GM21381 (cell line): Measurements from ENCODE around the gene PCNT.

Source experiments
- ATAC-seq: cut with Tn5 transposase; IDR thresholded peaks from one replicate; pipeline ENCODE4 v1.9.1; 2021; ENCODE audit warnings: mild to moderate bottlenecking, moderate library complexity; ENCODE audit not compliant: unreplicated experiment

Gene PCNT

DNA sequence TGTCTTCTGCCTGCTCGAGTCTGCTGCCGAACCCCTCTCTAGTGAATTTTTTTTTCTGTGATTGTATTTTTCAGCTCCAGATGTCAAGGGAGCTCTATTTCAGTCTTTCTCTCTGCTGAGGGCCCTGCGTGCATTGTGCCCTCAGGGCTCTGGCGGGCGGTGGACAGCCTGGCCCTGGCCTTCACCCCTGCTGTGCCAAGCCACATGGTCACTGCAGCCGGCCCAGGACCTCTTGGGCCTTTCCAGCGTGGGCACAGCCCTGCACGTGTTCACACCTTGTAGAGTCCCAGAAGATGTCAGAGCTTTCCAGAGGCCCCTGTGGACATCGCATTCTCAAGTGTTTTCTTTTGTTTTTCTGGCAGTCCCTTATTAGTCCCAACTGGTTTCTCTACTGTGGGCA, 55.7 kb downstream of the PCNT start:
- no peak for ATAC-seq

DNA sequence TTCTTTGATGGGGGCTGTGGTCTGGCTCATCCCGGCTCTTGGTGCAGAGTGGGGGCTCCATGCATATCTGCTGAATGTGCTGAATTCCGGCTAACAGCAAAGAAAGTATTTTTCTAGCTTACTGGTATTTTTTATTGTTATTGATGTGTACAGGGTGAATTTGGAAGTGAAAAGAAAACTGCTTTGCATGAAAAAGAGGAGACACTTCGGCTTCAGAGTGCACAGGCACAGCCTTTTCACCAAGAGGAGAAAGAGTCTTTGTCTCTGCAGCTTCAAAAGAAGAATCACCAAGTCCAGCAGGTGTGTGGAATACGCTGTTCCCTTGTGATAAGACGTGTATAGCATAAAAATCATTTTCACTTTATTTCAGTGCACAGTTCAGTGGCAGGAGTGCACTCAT, 57.6 kb downstream of the PCNT start:
- no peak for ATAC-seq

DNA sequence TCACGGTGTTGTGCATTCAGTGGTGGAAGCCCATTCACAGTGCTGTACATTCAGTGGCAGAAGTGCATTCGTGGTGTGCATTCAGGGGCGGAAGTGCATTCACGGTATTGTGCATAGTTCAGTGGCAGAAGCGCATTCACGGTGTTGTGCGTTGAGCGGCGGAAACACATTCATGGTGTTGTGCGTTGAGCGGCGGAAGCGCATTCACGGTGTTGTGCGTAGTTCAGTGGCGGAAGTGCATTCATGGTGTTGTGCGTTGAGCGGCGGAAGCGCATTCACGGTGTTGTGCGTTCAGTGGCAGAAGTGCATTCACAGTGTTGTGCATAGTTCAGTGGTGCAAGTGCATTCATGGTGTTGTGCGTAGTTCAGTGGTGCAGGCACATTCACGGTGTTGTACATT, 60.6 kb downstream of the PCNT start:
- no peak for ATAC-seq

DNA sequence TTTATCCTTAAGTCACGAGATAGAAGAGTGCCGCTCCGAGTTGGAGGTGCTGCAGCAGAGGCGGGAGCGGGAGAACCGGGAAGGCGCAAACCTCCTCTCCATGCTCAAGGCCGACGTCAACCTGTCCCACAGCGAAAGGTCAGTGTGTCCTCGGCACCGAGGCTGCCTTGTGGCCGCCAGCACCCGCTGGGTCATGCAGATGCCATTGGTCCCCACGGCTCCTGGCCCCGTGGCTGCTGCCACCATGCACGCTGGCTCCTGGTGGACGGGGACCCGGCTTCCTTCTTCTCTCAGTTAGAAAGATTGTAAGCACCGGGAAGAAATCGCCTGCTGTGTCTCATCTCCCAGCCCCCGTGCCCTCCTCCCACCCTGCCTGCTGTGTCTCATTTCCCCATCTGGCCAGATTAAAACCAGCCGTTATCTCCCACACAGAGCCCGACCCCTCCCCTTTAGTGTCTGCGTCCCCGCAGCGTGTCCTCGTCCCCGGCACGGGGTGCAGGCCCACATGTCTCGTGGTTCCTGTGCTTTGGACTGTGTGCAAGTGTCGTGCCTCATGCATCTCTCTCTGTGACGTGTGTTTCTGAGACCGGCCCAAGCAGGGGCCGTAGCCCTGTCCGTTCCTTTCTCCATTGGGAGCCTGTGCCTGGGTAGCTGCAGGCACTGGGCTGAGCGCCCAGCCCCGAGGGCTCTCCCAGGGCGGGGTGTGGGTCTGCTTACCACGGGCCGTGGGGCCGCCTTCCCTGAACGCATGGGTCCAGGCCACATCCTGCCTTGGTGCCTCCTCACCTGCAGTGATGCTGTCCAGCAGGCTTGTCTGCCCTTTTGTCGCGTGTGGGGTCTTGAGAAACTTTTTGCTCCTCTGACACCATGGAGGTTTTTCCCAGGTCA, 62.1 kb downstream of the PCNT start:
- ATAC-seq = no peak

DNA sequence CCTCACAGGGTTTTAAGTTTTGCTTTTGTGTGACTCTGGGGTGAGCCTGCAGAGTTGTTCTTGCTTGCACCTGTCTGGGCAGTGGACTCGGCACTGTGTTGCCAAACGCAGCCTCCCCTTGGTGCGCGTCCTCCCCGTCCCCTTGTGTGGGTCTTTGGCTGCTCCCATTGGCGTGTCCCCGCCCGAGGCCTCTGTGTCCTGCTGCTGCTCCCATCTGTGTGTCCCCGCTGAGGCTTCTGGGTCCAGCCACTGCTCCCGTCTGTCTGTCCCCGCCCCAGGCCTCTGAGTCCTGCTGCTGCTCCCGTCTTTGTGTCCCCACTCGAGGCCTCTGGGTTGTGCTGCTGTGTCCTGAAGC, 62.8 kb downstream of the PCNT start:
- no peak for ATAC-seq

DNA sequence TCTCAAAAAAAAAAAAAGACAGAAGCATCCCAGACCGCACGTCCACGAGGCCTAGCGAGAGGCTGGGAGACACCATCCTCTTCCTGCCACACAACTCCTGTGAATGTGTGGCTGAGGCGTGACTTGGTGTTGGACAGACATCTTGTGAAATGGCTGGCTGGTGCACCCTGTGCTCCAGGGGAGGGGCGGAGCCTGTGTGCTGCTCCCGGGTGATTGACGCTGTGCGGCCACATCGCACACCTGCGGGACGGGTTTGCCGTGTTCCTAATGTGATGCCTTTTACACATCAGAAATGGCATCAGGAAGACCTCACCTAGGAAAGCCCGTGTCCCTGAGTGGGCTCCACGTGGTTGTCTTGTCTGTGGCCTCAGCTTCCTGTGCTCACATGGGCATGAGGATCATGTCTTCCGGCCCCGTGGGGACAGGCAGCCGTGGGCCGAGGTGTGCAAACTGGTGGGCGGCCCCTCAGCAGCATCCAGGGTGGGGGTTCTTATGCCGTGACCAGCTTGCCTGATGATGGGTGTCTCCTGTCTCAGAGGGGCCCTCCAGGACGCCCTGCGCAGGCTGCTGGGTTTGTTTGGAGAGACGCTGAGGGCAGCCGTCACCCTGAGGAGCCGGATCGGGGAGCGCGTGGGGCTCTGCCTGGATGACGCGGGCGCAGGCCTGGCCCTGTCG, 64.4 kb downstream of the PCNT start:
- no peak for ATAC-seq

DNA sequence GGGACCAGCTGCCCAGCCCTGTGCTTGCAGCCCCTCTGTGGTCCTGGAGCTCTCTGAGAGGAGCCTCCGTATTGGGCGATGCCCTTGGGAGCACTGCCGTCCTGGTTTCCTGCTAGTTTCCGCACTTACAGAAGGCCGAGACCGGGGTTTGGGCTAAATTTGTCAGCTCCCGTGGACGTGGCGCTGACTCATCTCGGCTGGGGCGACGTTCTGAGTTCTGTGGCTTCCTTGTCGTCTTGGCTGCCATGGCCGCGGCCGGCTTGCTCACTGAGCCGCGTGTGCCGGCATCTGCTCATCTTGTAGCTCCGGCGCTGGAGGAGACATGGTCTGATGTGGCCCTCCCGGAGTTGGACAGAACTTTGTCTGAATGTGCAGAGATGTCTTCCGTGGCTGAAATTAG, 64.9 kb downstream of the PCNT start:
- ATAC-seq = no peak

DNA sequence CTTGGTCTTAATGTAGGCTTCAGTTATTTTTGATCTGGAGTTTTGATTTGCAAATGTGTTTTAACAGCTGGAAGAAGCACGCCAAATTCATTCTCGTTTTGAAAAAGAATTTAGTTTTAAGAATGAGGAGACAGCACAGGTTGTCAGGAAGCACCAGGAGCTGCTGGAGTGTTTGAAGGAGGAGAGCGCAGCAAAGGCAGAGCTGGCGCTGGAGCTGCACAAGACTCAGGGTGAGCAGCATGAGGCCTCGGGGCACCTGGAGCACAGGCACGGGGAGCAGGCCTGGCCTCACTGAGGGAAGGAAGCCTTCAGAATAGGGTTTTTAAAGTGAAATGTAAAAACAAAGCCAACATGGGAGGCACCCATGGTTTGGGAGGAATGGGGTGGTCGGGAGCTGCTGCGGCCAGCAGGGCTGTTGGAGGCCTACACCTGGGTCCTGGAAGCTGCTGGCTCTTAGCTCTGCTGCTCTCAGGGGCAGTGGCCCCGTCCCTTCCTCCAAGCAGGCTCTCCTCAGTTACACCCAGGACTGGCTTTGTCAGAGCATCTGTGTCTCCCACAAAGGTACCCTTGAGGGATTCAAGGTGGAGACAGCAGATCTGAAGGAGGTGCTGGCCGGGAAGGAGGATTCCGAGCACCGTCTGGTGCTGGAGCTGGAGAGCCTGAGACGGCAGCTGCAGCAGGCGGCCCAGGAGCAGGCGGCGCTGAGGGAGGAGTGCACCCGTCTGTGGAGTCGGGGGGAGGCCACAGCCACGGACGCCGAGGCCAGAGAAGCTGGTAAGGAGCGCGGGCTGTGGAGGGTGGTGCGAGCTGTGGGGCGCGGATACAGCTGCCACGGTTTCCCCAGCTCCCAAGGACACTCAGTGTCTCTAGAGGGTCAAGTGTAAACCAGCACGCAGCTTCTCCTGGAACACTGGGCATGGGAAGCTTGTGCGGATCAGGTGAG, 66.9 kb downstream of the PCNT start:
- ATAC-seq = no peak

DNA sequence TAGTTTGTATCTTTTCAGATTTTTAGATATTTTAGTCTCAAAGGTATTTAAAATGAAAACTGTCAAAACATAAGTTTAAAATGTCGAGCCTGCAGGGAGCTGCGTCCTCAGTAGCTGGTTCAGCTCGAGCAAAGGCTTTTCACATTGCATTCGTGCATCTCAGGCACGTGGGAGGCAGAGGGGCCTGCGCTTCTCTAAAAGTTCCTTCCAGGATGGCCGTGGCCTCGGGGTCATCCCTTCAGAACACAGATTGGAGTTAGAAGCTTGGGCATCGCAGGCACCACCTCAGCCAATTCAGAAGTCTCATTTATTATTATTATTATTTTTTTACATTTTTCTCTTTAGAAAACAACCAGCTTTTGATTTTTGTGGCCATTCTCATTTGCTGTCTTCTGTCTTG, 67.8 kb downstream of the PCNT start:
- ATAC-seq = no peak

DNA sequence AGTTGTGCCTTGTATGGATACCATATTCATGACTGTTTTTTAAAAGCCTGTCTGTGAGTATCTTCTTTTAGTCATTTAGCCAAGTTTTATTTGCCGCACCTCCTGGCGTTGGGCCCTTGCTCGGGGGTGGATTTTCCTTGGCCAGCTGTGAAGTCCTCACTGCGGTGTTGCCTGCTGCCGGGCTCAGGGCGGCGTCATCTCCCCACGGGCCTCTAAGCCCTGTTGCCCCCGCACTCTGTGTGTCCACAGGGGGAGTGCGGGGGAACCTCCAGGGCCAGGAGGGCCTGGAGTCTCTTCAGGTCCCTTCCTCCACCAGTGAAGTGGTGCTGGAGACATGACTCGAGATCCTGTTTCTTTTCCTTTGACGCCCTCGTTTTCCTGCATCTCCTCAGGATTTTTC, 69.0 kb downstream of the PCNT start:
- no peak for ATAC-seq

DNA sequence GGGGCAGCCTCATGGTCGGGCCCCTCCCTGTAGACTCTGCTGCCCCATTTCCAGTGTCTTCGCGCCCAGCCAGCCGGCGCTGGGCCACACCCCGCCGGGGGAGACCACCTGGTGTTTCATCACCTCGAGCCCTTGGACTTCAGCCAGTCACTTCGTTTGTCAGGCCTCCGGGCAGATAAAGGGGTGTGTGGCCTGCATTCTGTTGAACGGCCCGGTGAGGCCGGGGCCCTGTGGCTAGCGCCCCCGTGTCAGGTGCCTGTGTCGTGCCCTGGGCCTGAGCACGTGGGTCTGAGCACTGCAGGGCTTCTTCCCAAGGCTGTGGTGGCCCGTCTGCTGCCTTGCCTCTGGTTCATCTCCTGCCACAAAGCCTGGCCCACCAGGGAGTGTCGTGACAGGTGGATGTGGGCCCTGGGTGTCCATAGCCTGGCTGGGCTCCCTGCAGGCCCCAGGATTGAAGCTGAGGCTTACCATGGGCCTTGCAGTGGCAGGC, 69.5 kb downstream of the PCNT start:
- no peak for ATAC-seq

DNA sequence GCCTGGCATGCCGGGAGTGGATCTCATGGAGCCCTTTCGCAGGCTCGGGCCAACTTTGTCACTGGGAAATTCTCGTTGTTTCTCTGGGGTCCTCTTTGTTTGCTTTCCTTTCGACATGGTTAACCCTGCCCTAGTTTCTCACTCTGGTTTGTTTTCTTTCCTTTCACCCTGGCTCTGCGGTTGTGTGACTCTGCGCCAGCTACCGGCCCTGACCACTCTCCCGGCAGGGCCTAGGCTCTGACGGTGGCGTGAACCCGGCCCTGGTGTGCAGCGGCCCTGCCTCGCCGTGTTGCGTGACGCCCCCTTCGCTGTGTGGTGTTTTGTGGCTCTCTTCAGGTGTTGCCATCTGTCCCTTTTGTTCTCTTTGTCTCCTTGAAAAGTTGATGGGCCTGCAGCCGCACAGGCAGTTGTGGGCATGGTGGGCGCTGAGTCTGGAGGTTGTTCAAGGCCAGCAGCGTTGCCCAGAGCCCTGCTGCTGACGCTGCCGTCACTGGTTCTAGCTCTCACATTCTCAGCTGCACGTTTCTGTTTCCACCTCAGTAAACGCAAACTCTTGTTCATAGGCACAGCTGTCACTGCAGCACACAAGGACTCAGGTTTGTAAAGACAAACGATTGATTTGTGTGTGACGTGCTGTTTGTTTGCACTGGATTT, 70.1 kb downstream of the PCNT start:
- no peak for ATAC-seq

DNA sequence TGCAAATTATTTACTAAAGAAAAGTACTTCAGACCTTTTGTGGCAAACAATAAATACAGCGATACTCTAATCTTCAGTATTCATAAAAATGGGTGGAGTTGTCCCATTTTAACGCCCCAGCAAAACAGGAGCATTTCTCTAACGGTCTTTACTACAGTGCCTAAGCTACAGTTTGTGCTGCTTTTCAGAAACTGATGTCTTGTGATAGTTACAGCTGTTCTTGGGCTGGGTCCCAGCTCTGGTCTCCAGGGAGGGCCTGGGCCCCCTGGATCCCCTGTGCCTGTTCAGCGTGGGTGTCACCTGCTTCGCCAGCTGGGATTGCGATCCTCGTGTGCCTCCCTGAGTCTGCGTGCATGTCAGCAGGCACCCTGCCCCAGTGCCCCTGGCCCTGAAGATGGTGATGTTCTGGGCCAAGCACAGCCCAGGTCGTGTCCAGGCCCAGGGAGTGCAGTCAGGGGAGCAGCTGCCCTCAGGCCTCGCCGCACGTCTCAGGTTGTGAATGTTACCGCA, 70.7 kb downstream of the PCNT start:
- no peak for ATAC-seq

DNA sequence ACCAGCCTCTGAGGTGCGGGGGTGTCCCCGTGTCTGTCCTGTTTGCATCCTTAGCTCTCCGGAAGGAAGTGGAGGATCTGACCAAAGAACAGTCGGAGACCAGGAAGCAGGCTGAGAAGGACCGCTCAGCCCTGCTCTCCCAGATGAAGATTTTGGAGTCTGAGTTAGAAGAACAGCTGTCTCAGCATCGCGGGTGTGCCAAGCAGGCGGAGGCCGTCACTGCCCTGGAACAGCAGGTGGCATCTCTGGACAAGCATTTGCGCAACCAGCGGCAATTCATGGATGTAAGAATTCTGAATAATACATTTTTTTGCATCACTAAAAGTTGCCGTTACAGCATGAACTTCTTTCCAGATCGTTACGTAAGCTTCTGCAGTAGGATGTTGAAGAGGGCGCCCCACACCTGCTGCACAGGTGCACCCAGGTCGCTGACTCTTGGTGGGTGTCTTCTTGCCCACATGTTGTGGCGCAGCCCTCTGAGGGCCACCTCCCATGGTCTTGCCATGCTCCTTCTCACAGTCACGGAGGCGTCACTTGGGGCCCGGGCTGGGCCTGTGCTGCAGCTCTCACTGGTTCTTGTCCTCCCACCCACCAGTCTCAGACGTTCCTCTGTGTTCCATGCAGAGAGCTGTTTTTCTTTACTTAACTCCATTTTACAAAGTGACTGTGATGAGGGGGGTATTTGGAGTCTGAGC, 73.4 kb downstream of the PCNT start:
- no peak for ATAC-seq

DNA sequence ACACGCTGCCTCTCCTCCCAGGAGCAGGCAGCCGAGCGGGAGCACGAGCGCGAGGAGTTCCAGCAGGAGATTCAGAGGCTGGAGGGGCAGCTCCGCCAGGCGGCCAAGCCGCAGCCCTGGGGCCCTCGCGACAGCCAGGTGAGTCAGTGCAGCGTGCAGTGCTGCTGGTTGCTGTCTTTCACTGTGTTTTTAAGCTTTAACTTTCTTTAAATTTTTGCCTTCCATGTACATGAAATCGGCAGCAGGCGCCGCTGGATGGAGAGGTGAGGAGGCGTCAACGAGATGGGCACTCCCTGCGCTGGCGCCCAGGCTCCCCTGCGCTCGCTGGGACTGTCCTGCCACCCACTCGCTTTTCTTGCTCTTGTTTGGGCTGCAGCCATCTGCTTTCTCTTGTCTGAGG, 74.0 kb downstream of the PCNT start:
- ATAC-seq = no peak

DNA sequence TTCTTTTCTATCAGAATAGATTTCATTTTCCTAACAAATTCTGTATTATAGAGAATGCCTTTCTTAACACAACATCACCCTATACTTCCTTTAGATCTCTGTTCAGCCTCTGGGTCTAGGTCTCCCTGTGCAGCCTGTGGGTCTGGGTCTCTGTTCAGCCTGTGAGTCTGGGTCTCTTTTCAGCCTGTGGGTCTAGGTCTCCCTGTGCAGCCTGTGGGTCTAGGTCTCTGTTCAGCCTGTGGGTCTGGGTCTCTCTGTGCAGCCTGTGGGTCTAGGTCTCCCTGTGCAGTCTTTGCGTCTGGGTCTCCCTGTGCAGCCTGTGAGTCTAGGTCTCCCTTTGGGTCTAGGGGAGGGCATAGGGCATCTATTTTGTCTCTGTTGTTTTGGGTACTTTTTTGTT, 75.2 kb downstream of the PCNT start:
- no peak for ATAC-seq

DNA sequence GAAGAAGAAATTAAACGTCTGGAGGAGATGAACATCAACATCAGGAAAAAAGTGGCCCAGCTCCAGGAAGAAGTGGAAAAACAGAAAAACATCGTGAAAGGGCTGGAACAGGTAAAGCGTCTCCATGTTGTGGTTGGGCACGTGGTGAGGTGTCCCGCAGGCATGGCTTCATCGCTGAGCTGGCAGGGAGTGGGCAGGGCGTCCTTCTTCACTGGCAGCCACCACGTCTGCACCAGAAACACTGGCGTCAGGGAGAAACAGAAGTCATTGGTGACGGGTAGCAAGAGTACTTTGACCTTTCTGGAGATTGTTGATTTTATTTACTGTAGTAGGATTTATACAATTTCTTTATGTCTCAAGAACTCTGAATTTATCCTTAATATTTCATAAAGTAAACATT, 75.7 kb downstream of the PCNT start:
- no peak for ATAC-seq

DNA sequence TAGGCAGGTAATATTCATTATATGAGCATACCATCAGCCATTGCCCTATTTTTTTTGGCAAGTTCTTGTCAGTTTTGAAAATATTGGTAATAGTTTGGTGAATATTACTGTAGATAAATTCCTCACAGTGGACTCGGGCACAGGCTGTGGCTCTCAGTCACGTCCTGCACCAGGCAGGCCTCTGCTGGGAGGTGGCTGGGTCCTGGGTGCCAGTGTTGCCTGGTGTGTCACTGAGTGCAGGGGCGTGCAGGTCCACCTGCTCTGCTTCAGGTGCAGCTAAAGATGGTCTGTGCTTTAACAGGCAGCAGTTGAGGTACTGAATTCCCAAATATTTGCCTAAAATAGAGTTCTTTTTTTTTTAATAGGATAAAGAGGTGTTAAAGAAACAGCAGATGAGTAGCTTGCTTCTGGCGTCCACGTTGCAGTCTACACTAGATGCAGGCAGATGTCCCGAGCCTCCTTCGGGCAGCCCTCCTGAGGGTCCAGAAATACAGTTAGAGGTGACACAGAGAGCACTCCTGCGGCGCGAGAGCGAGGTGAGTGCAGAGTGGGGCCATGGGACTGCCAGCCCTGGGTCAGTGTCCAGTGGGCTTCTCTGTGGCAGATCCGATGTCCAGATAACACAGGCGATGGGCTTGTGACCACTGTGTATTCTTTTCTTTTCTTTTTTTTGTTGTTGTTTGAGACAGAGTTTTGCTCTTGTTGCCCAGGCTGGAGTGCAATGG, 77.4 kb downstream of the PCNT start:
- ATAC-seq = no peak

DNA sequence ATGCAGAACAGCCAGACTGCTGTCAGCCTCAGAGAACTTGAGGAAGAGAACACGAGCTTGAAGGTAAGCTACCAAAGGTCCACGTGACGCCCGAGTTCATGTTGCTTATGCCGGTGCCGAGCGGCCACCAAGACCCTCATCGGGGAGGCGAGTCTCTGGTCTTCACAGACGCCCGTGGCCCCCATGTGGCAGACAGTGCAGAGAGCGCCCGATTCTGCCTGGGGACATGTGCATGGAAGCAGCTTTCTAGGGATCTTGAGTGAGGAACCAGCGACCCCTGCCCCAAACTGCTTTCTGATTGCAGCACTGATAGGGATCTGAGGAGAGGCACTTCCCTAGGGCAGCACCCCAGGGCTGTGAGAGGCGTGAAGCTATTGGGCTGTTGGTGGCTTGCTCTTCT, 78.5 kb downstream of the PCNT start:
- ATAC-seq = no peak
